Ovary (tissue), 9 donors: Measurements from ENCODE around the gene HAPLN1. TPM values are rescaled to one million over a fixed set of nuclear protein-coding genes. Genes with fewer than 3 reads are reported as not detected.

Source experiments
- DNase-seq, 5 donors: peaks; one replicate each; pipeline ENCODE4 v3.0.0-alpha.2; 2019 to 2020
- H3K27ac ChIP-seq, 2 donors: fragments of 200-600 bp; one replicate each; pipeline versions ENCODE4 v1.5.1 to v1.8.0; 2019 to 2022
- H3K27me3 ChIP-seq: fragments of 200-600 bp; one replicate; pipeline ENCODE4 v1.8.0; 2022
- H3K36me3 ChIP-seq: fragments of 200-600 bp; sonication (generic); one replicate; pipeline ENCODE4 v1.5.1; 2019
- H3K4me1 ChIP-seq: one replicate; pipeline ENCODE4 v1.8.1; 2013; ENCODE audit warnings: mild to moderate bottlenecking, moderate library complexity; ENCODE audit not compliant: insufficient read depth
- H3K4me3 ChIP-seq: fragments of 200-600 bp; sonication (generic); one replicate; pipeline ENCODE4 v1.5.1; 2017
- H3K9me3 ChIP-seq, 2 donors: fragments of 200-600 bp in 1 of 2; sonication (generic) in 1 of 2; one replicate each; pipeline versions ENCODE4 v1.5.1 to v1.8.1; 2013 to 2019; ENCODE audit warnings: mild to moderate bottlenecking in 1 of 2, moderate library complexity in 1 of 2
- EP300 ChIP-seq: sonication (generic); formaldehyde crosslinking; IDR thresholded peaks from one replicate; pipeline ENCODE4 v1.6.1; 2017; ENCODE audit warnings: antibody characterized with exemption
- POLR2A ChIP-seq: fragments of 450-650 bp; IDR thresholded peaks from one replicate; pipeline ENCODE4 v1.6.1; 2017; ENCODE audit warnings: antibody characterized with exemption, mild to moderate bottlenecking, moderate library complexity
- WGBS, 3 donors: extraction: QIAGEN DNeasy Blood & Tissue Kit in 1 of 3; methylation state at CpG; one replicate each; pipeline versions ENCODE4 v1.1.5 to v1.1.7; 2013 to 2017; 5-methylcytosine and 5-hydroxymethylcytosine counted together
- intact Hi-C, 4 donors: fragments of 100-400 bp; cut with DNase I; formaldehyde crosslinking; loops; one replicate each; pipeline versions ENCODE4 v1.11.0 to v1.15.1; 2022 to 2023
- polyA plus RNA-seq, 2 donors: library from polyadenylated mRNA; stranded (reverse); fragments of 200-250 nt in 1 of 2; fragments of 350-450 nt in 1 of 2; fragmentation: Illumina TruSeq in 1 of 2; extraction: RNeasy Lipid Tissue Mini Kit (QIAGEN cat#74804) in 1 of 2; gene quantifications; one replicate each; pipeline ENCODE4 v1.2.3, GENCODE V29; 2013 to 2014
- total RNA-seq, 7 donors: library from RNA; depleted of rRNA in 2 of 7; stranded (reverse); fragments of >200 nt in 2 of 7; fragmentation: NEBNext Ultra II Directional in 3 of 7; extraction: Animal tissue kit (Norgen Biotek cat#: 25700) in 3 of 7; gene quantifications; one replicate each; pipeline versions ENCODE4 v1.1.0 to v1.2.4, GENCODE V29; 2016 to 2023
- TF ChIP-seq, protein P1 (sequence below), 3 donors: fragments of 450-650 bp in 2 of 3; fragments of 200-600 bp in 1 of 3; IDR thresholded peaks; one replicate each; pipeline versions ENCODE4 v1.5.1 to v1.8.0; 2016 to 2022; ENCODE audit warnings: antibody characterized with exemption in 3 of 3, mild to moderate bottlenecking in 1 of 3
- donor health status: DM: no; HTN: no; CAD: no; lungs with moderate emphysema.
- donor health status: DM: no; HTN: no; CAD: no.
- donor health status: Bipolar disorder and iron deficiency.
- donor health status: DM: yes; HTN: yes; CAD: no.
- donor health status: DM: no; HTN: no; CAD: no.
- donor health status: DM: yes; HTN: yes; CAD: no.

HAPLN1 gene
- total and polyA plus RNA-seq, 9 donors: 0.40 to 0.44 TPM; not detected in 7

GRCh38 chr5:83653669-83654068 is 67.0 kb downstream of the HAPLN1 start:
- peak in 4 of 5 donors; percentile 14 to 31 (median 18) for DNase-seq
- H3K4me1 ChIP-seq: peaks cover 2% of the 10 kb centered on the region
- no peaks in the 10 kb centered on the region for H3K9me3 ChIP-seq
- H3K27ac ChIP-seq: no peak overlapping the region
- no peaks in the 10 kb centered on the region for H3K36me3 ChIP-seq
- intact Hi-C loops: no loop called here
- no peaks in the 10 kb centered on the region for H3K27me3 ChIP-seq
- no peak overlapping the region for H3K4me3 ChIP-seq
- TF ChIP-seq, protein P1, sequence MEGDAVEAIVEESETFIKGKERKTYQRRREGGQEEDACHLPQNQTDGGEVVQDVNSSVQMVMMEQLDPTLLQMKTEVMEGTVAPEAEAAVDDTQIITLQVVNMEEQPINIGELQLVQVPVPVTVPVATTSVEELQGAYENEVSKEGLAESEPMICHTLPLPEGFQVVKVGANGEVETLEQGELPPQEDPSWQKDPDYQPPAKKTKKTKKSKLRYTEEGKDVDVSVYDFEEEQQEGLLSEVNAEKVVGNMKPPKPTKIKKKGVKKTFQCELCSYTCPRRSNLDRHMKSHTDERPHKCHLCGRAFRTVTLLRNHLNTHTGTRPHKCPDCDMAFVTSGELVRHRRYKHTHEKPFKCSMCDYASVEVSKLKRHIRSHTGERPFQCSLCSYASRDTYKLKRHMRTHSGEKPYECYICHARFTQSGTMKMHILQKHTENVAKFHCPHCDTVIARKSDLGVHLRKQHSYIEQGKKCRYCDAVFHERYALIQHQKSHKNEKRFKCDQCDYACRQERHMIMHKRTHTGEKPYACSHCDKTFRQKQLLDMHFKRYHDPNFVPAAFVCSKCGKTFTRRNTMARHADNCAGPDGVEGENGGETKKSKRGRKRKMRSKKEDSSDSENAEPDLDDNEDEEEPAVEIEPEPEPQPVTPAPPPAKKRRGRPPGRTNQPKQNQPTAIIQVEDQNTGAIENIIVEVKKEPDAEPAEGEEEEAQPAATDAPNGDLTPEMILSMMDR (IDR thresholded peaks at IDR 0.05): no peak
- no peak for TF ChIP-seq POLR2A
- no peak for TF ChIP-seq EP300
- WGBS, 3 donors: 0 to 10% (median 2%) methylated on average over 2 of the region's 2 CpGs

DNA sequence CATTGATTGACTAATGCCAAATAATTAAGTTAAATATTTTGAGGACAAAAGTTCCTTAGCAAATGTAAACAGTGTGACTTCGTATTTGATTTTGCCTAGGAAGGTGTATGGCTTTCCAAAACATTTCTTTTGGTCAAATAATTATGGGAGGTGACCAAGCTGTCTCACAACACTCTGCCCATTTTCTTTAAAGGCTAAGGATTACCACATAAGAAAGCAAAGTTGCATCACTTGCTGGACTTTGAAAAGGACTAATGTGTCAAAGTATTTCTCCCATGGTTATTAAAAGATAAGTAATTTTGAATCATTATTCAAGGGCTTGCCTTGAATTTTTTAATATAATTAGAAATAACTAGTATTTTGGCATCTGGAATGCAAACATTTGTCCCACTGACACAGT is 74.7 kb downstream of the HAPLN1 start:
- Histone ChIP-seq H3K27ac (no peak overlapping the region), H3K4me1 (no peaks in the 10 kb centered on the region), H3K4me3 (no peak overlapping the region), H3K27me3 (no peaks in the 10 kb centered on the region), H3K36me3 (no peaks in the 10 kb centered on the region), H3K9me3 (no peaks in the 10 kb centered on the region)
- 37 to 51% (median 50%) methylated on average over 1 of the region's 1 CpG for WGBS, 3 donors
- TF ChIP-seq, protein P1 (IDR thresholded peaks at IDR 0.05): no peak
- no peak for TF ChIP-seq POLR2A
- TF ChIP-seq EP300: no peak
- intact Hi-C loops: no loop called here
- no peak for DNase-seq

- Histone ChIP-seq H3K27ac (no peak overlapping the region), H3K27me3 (no peaks in the 10 kb centered on the region), H3K4me3 (no peak overlapping the region), H3K4me1 (no peaks in the 10 kb centered on the region), H3K9me3 (no peaks in the 10 kb centered on the region), H3K36me3 (no peaks in the 10 kb centered on the region)
- TF ChIP-seq EP300 (no peak), POLR2A (no peak)
- TF ChIP-seq, protein P1 (IDR thresholded peaks at IDR 0.05): no peak
- DNase-seq: no peak
- 67 to 83% (median 77%) methylated on average over 14 of the region's 14 CpGs for WGBS, 3 donors
- intact Hi-C loops: no loop called here
These were observed 76.4 kb downstream of the HAPLN1 start for GRCh38 chr5:83644301-83644700.

DNA sequence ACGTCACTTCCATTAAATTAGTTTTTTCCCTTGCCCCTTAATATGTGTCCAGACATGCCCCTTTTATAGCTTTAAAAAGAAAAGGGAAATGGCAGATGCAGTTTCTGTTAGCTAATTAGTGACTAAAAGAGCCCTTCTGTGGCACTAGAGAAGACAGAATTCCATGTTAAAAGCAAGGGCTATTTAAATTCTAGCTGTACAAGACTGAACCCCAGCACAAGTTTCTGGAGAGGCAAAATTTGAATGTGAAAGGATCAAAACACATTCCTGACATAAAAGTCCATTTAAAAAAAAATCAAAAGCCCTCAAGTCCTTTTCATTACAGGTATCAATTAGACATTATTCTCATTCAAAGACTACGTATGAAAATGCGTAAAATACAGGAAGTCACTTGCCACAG is 78.7 kb downstream of the HAPLN1 start:
- 96% methylated on average over 3 of the region's 3 CpGs for WGBS, 3 donors
- intact Hi-C loops: no loop called here
- no peaks in the 10 kb centered on the region for H3K4me1 ChIP-seq
- DNase-seq: no peak
- no peaks in the 10 kb centered on the region for H3K9me3 ChIP-seq
- no peak overlapping the region for H3K27ac ChIP-seq
- H3K27me3 ChIP-seq: no peaks in the 10 kb centered on the region
- H3K36me3 ChIP-seq: no peaks in the 10 kb centered on the region
- H3K4me3 ChIP-seq: no peak overlapping the region
- TF ChIP-seq EP300 (no peak), POLR2A (no peak)
- TF ChIP-seq, protein P1 (IDR thresholded peaks at IDR 0.05): no peak
